ENCODE results near the gene SPAG9.

The SPAG9 gene

DNA sequence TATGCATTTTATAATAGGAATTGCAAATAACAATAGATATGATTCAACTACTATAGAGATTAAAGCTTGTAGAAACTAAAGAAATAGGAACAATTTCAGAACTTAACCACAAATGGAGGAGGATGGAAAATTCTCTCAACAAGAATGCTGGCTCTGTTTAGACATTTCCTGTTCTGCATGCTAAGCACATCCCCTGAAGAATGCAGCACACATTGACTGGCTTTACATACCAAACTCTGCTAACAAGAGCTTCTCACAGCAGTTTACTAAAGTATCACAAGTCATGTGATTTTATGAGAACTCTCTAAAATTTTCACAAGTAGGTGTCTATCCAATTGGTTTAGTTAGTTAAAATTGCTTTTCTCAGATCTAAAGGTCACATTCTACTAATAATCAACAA is 85.2 kb downstream of the SPAG9 start:
- peak; percentile 52 for DNase-seq (ENCODE audit: low read depth)

DNA sequence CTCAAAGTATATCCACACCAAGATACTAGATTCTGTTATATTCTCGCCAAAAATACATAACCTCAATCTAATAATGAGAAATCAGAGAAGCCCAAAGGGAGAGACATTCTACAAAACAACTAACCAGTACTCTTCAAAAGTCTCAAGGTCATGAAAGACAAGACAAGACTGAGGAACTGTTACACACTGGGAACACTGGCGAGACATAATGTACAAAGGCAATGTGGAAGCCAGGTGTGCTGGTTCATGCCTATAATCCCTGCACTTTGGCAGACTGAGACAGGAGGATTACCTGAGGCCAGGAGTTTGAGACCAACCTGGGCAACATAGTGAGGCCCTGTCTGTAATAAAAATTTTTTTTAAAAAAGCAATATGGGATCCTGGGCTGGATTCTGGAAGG is 85.9 kb downstream of the SPAG9 start:
- no peak for DNase-seq (ENCODE audit: low read depth)

DNA sequence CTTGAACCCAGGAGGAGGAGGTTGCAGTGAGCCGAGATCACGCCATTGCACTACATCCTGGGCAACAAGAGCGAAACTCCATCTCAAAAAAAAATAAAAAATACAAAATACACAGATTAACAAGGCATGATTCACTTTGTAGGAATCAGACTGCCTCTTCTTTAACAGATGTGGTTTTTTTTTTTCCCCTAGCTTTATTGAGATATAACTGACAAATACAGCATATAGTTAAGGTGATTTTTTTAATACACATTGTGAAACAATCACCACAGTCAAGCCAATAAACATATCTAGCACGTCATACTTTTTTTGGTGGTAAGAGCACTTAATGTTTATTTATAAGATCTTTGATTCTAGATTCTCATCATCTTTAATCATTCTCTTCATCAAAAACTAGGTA is 87.8 kb downstream of the SPAG9 start:
- DNase-seq (ENCODE audit: low read depth): no peak

DNA sequence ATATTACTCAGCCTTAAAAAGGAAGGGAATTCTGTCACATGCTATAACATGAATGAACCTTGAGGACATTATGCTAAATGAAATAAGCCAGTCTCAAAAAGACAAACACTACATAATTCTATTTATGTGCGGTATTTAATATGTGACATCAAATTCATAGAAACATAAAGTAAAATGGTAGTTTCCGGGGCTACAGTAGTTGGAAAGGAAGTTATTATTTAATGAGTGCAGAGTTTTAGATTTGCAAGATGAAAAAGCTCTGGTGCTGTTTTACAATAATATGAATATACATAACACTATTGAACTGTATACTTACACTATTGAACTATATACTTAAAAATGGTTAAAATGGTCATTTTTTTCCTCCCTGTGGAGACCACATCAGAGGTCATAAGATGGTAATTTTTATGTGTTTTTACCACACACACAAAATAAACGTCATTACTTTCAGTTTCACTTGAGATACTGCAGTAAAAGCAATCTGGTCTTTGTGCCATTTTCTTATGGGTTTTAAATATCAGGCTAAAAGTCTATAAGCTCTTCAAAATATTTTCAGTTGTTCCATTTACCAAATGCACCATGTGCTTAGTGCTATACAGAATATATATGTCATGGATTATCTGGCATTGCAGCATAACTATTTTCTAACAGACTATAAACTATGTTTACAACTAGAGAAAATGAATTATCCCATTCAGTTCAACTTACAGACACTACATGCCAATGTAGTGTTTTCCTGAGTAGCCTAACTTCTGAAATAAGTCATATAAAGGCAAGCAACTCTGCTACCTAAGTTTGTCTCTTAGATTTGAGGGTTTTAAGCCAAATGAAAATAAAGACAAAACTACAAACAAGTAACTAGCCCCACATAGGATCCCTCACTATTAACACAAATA is 90.9 kb downstream of the SPAG9 start:
- DNase-seq (ENCODE audit: low read depth): no peak

DNA sequence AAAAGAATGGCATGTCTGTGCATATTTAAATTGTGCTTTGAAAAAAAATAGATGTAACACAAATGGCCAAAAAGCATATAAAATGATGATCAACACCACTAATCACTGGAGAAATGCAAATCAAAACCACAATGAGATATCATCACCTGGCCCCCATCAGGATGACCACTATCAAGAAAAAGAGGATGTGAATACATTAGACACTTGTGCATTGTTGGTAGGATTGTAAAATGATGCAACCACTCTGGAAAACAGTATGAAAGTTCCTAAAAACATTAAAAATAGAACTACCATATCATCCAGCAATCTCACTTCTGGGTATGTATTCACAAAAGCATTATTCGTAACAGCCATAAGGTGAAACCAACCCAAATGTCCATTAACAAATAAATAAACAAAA is 91.5 kb downstream of the SPAG9 start:
- DNase-seq (ENCODE audit: low read depth): no peak

DNA sequence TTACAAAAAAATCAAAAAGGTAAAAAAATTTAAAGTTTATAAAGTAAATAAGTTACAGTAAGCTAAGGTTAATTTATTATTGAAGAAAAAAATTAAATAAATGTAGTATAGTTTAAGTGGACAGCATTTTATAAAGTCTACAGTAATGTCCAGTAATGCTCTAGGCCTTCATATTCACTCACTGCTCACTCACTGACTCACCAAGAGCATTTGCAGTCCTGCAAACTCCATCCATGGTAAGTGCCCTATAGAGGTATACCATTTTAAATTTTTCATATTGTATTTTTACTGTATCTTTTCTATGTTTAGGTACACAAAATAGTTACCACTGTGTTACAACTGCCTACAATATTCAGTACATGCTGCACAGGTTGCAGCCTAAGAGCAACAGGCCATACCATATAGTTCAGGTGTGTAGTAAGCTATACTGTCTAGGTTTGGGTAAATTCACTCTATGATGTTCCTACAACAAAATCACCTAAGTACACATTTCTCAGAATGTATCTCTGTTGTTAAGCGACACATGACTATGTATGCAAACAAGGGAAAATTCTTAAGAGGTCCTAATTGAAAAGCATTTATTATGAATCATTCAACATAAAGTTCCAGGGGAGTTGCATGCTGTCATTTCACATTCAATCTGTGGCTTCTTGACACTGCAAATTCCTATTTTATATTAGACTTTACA is 92.3 kb downstream of the SPAG9 start:
- no peak for DNase-seq (ENCODE audit: low read depth)

DNA sequence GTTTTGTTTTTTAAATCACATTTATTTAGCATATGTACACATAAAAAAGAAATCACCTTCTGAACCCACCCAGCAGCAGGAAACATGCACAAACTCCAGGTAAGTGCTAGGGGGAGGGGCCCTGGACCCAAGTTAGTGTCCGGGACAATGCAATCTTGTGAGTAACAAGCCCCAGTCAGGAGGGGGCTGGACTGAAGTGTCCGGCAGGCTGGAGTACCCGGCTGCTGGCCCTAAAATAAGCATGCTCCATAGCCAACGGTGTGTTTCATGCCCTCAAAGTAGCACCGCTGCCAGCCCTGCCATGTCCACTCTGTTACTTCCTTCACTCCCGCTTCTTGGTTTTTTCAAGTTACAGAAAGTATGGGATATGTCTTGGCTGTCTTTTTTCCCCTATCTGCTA is 102.1 kb downstream of the SPAG9 start:
- DNase-seq (ENCODE audit: low read depth): no peak

DNA sequence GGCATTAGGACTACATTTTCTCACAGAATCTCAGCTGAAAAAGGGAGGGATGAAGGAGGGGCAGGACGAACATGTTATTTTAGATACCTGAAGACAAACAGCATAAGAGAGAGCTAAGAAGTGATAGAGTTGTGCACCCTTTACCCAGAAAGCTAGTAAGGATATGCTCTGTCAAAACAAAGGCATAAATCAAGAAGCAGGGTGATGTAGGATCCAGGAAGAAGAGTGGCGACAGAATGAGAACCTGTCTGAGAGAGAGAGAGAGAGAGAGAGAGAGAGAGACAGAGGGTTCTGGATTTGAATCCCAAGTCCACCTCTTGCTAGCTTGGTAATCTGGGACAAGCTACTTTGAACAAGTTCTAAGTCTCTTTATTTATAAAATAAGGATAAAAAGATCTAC is 103.4 kb downstream of the SPAG9 start:
- no peak for DNase-seq (ENCODE audit: low read depth)

DNA sequence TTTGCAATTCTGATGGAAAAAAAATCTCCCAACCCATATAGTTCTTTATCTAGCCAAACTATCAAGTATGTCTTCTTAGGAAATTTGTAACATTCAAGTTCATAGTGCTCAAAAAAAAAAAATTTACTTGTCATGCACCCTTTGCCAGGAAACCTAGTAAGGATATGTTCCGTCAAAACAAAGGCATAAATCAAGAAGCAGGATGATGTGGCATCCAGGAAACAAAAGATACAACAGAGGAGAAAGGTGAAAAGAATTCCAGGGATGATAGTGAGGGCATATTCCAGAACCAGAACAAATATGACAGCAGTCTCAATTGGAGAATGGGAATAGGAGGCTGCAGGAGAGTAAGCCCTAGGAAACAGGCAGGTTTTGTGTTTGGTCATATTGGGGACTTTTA is 104.6 kb downstream of the SPAG9 start:
- DNase-seq (ENCODE audit: low read depth): no peak

DNA sequence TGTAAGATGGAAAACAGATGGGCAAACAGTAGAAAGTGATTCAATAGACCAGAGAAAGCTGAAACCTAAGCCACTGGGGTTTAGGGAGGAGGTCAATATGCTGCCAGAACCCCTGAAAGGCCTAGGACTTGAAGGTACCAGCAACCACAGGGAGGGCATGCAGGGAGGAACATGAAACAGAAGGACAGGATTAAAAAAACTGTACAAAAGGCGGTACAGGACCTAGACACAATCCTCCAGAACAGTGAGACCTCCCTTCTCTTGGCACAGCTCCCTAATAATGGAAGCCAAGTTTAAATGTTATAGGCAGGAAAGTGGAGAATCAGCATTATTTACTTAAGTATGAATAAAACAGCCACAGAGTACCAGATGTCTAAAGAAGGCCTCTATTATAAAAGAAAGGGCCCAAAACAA is 105.5 kb downstream of the SPAG9 start:
- DNase-seq (ENCODE audit: low read depth): no peak

DNA sequence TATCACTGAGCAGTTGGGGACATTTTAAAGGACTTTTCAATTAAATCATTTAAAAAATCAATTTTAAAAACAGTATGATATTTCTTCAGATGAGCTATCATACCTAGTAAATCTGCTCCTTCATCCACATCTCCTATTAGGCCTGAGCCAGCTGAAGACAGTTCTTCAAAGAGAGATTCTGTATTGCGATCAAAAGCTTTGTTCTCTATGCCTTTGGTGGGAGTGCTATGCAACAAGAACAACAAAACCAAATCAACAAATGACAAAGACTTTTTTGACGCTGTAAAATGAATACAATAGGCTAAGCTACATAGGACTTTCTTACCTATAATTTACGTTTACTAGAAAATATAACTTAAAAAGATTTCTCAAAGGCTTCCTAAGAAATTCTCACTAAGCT is 106.5 kb downstream of the SPAG9 start:
- DNase-seq (ENCODE audit: low read depth): no peak

DNA sequence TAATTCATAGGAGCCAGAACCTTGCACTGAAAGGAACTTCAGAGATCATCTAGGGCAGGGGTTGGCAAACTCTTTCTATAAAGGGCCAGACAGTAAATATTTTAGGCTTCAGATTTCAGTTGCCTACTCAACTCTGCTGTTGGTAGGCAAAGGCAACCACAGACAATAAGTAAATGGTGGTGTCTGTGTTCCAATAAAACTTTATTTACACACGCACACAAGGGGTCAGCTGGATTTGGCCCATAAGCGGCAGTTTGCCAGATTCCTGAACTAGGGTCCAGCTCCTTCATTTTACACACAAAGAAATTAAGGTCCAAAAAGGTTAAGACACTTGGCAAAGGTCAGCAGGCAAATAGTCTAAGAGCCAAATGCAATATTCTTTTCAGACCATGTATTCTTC is 107.3 kb downstream of the SPAG9 start:
- no peak for DNase-seq (ENCODE audit: low read depth)

DNA sequence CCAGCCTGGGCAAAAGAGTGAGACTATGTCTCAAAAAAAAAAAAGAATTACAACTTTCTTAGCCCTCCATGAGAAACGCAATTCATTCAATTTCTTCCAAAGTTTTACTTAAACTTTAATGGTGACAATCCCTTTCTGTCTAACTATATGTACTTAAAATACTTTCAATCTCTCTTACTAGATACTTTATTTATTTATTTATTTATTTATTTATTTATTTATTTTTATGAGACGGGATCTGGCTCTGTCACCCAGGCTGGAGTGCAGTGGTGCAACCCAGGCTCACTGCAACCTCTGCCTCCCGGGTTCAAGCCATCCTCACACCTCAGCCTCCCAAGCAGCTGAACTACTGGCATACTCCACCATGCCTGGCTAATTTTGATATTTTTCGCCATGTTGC is 108.1 kb downstream of the SPAG9 start:
- no peak for DNase-seq (ENCODE audit: low read depth)

DNA sequence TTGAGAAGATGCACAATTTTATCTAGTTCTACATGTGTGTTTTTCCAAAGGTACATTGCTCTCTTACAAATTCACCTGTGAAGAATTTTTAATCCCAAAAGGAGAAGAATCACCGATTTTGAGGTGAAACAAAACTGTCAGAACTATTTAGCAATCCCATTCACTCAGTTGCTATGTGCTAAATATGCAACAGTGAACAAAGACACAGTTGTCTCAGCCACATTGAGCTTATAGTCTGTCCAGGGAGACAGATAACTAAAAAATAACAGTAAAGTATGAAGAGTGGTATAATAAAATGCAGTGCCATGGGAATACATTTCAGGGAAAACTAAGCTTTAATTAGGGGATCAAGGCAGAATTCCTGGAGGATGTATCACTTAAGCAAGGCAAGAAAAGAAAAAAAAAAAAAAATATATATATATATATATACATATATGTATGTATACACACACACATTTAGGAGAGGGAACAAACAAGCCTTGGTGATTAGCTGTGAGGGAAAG is 110.4 kb downstream of the SPAG9 start:
- DNase-seq (ENCODE audit: low read depth): no peak

DNA sequence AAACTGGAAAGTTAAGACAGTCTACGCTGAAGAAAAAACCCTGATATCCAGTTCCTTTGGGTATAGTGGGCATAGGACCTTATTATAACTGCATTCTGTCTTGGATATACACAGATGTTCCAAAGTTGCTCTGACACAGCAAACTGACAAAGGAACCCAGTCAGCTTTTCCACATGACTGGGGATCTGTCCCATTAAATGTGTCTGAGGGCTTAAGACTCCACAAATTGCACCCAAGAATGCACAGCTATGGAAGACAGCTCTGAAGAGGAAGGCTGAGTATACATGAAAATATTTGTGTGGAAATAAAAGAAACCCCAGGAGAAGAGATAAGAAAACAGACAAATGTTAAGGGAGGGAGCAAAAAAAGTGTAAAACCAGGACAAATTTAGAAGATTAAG is 114.1 kb downstream of the SPAG9 start:
- DNase-seq (ENCODE audit: low read depth): no peak

DNA sequence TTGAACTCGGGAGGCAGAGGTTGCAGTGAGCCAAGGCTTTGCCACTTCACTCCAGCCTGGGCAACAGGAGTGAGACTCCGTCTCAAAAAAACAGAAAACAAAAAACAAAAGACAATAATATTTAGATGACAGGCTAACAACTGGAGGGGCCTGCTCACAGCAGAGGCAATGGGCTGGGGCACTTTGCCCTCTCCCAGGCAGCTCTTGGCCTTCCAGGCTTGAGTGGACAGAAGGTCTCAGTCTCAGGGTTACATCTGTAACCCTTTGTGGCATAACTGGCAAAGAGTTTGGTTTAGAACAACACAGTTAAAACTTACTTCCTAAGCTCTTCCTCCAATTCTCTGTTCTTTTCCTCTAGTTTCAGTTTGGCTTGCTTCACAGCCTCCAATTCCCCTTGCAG is 114.9 kb downstream of the SPAG9 start:
- DNase-seq (ENCODE audit: low read depth): no peak

DNA sequence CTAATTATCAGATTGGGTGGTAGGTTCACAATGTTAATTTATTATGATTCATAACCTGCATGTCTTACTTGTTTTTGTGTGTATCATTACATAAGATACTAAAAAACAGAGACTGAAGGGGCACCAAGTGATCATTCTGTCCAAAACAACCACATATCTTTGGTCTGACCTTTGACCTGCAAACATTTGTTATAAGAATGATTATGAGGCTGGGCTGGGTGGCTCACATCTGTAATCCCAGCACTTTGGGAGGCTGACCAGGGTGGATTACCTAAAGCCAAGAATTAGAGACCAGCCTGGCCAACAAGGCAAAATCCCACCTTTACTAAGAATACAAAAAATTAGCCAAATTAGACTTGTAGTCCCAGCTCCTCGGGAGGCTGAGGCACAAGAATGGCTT is 116.4 kb downstream of the SPAG9 start:
- DNase-seq (ENCODE audit: low read depth): no peak

DNA sequence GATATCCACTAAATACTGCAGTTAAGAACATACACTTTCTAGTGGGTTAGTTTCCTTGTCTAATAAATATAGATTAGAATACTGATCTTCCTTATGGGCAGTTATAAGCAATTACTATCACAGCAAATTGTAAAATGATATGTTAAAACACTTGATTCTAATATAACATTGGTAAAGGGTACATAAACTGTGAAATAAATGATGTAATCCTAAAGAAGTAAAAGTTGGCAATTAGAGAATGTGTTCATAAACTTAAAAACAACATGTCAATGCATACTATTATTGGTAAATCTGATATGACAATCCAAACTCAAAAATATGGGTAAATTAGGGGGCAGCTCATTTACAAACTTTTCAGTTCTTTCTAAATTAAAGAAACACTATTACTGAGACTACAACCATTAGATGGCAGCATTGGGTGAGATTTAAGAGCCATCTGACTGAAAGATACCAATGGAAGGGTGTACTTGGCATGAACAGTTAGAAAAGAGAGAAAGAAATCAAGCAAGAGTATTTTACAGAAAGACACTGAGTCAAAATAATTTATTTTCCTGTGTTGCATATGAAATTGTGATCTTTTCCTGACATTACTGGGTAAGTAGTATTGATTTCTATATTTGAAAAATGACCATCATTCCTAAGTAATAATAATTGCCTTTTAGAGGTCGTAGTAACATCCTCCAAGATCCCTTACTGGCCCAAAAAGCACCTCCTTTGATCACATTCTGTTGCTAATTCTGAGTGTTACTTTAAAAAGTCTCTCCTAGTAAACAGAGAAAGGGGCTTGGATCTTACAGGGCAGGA is 119.6 kb downstream of the SPAG9 start:
- peak; percentile 42 for DNase-seq (ENCODE audit: low read depth)

DNA sequence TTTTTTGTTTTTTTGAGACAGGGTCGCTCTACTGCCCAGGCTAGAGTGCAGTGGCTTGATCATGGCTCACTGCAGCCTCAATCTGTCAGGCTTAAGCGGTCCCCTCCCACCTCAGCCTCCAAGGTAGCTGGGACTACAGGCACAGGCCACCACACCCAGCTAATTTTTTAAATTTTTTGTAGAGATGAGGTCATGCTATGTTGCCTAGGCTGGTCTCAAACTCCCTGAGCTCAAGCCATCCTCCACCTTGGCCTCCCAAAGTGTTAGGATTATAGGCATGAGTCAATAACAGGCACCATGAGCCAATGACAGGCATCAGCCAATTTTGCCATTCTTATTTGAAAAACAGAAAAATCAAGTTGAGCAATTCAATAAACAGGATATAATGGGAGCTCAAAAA is 125.0 kb downstream of the SPAG9 start:
- no peak for DNase-seq (ENCODE audit: low read depth)

DNA sequence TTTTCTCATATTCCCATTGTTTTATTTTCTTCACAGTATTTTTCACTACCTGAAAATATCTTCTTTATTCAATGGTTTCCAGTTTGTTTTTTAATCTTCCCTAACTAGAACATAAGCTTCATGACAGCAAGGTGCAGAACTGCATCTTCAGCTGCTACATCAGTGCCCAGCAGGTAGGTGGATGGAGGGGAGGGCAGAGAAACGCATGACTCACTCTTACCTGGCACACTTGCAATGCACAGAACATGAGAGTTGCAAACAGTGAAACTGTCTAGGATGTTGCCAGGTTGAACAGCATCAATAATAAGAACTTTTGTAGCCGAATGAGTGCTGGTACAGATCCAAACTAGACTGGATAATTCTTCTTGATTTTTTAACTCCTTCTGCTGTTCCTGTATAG is 127.1 kb downstream of the SPAG9 start:
- no peak for DNase-seq (ENCODE audit: low read depth)

DNA sequence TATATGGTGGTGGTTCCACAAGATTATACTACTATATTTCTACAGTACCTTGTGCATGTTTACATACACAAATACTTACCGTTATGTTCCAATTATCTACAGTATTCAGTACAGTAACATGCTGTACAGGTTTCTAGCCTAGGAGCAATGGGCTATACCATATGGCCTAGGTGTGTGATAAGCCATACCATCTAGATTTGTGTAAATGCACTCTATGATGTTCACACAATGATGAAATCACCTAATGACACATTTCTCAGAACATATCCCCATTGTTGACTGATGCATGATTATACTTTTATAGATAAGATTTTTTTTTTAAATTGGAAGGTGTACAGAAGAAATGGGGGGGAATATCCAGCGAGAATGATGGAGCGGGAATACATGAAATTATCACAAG is 131.5 kb downstream of the SPAG9 start:
- DNase-seq (ENCODE audit: low read depth): no peak

DNA sequence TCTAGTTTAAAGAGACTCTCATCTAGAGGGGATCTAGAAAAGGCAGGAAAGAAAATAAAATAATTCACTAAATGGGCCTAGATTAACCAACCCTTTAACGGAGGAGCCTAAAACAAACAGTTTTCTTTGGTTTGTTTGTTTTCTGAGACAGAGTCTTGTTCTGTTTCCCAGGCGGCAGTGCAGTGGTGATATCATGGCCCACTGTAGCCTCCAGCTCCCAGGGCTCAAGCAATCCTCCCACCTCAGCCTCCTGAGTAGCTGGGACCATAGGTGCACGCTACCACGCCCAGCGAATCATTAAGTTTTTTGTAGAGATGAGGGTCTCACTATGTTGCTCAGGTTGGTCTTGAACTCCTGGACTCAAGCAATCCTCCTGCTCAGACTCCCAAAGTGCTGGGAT is 132.2 kb downstream of the SPAG9 start:
- no peak for DNase-seq (ENCODE audit: low read depth)
